ENCODE measurements around the gene CCDC85C. TPM values are rescaled to one million over a fixed set of nuclear protein-coding genes. Genes with fewer than 3 reads are reported as not detected.

Gene CCDC85C
- total RNA-seq, 1 experiment from 2014 or later: 33.2 TPM

DNA sequence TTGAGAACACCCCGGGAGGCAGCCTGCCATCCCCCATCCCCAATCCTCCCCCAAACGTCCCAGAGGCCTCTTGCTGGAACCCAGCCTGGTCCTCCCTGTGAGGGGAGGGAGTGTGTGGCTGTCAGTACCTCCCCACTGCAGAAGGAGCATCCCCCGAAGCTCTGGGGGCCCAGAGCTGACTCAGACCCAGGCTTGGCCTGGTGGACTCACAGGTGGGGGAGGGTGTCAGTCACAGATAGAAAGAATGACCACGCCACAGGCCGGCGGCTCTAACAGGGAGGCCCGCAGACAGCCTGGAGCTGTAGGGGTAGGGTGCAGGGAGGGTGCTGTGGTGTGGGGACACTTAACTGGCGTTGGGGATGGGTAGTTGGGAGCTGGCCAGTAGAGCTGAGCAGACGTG is 46.2 kb upstream of the CCDC85C start:
- Histone ChIP-seq H3K79me2 (ENCODE audit: insufficient read depth, low read length) (no peaks in the 10 kb centered on the region), H2BK5ac (ENCODE audit: insufficient read length, low read length) (no peak overlapping the region), H3K18ac (ENCODE audit: insufficient read length, low read depth, low read length) (no peak overlapping the region), H3K79me1 (ENCODE audit: insufficient read depth, low read depth, low read length, poor library complexity, severe bottlenecking) (no peaks in the 10 kb centered on the region), H2BK15ac (ENCODE audit: low read depth, low read length) (no peak overlapping the region), H4K8ac (replicated peaks; ENCODE audit: insufficient read length, low read depth, low read length) (no peak overlapping the region), H4K91ac (ENCODE audit: insufficient read length, low read depth, low read length) (no peak overlapping the region), H3K23ac (ENCODE audit: insufficient read length, low read depth, low read length) (no peak overlapping the region), H3K27ac (ENCODE audit: insufficient read length, low read depth, low read length) (no peak overlapping the region), H4K5ac (ENCODE audit: insufficient read length, low read depth, low read length) (no peak overlapping the region), H2AK5ac (ENCODE audit: insufficient read length, low read length) (no peak overlapping the region), H4K20me1 (ENCODE audit: control insufficient read depth, insufficient read depth, insufficient read length) (no peaks in the 10 kb centered on the region), H2BK20ac (ENCODE audit: low read depth, low read length, poor library complexity, severe bottlenecking) (no peak overlapping the region), H3K27me3 (ENCODE audit: insufficient read depth, low read length) (no peaks in the 10 kb centered on the region; the same call in 1 of the 2 replicates), H3K56ac (ENCODE audit: insufficient read length, low read depth, low read length) (no peak overlapping the region), H3K9me3 (ENCODE audit: control insufficient read depth, low read depth, low read length) (no peaks in the 10 kb centered on the region), H2BK12ac (ENCODE audit: insufficient read length, low read depth, low read length) (no peak overlapping the region), H3K4me1 (ENCODE audit: insufficient read depth, low read length) (no peaks in the 10 kb centered on the region), H3K14ac (ENCODE audit: insufficient read depth, low read length) (no peak overlapping the region), H3K4ac (ENCODE audit: low read depth, low read length) (no peak overlapping the region), H3K4me2 (ENCODE audit: insufficient read depth, insufficient read length, low read length) (no peak overlapping the region), H2BK120ac (ENCODE audit: low read depth, low read length, poor library complexity, severe bottlenecking) (no peak overlapping the region), H2AFZ (ENCODE audit: low read length) (no peak overlapping the region), H3K9ac (ENCODE audit: extremely low read depth, insufficient read length, low read length) (no peak overlapping the region), H3K23me2 (ENCODE audit: insufficient read length, low read depth, low read length, poor library complexity, severe bottlenecking) (no peaks in the 10 kb centered on the region), H3T11ph (ENCODE audit: low read length) (no peak overlapping the region)
- Mint-ChIP-seq H3K27me3 (ENCODE audit: low read depth) (peaks cover 18% of the 10 kb centered on the region), H3K27ac (no peak overlapping the region), H3K4me3 (no peak overlapping the region), H3K9me3 (no peaks in the 10 kb centered on the region), H3K36me3 (ENCODE audit: insufficient read depth in 1 of 3, low read depth in 3 of 3) (no peaks in the 10 kb centered on the region), H3K4me1 (peaks cover 0 to 14% of the 10 kb centered on the region in 2 experiments; a peak in 2 of 4 replicates)
- TF ChIP-seq CTCF (conservative IDR thresholded peaks at IDR 0.05): no peak
- WGBS (ENCODE audit: extremely low coverage, insufficient read length, low lambda C conversion rate): no CpG with 5 or more reads among the region's 9 CpGs
- no peak for DNase-seq
